Measurements from ENCODE around the gene GET3. TPM values are rescaled to one million over a fixed set of nuclear protein-coding genes. Genes with fewer than 3 reads are reported as not detected.

Gene GET3
- total and polyA plus RNA-seq, 2 of the 13 experiments (the other 11 are each of a cell fraction or from before 2014, with no cell fraction given) = 57.7 to 59.4 TPM

- TF ChIP-seq ZNF318 (CRISPR knock-in tag; IDR thresholded peaks at IDR 0.05) (0 out of 2 replicates have a peak, but pooled peaks have one; percentile 33), SMYD3 (CRISPR knock-in tag; IDR thresholded peaks at IDR 0.05) (peak; percentile 79; the same call in 1 of the 2 replicates), ZNF747 (CRISPR knock-in tag; IDR thresholded peaks at IDR 0.05; ENCODE audit: borderline replicate concordance) (peak; percentile 82; the same call in 1 of the 2 replicates), NFAT5 (CRISPR knock-in tag; IDR thresholded peaks at IDR 0.05) (no peak), ZNF431 (CRISPR knock-in tag; IDR thresholded peaks at IDR 0.05; ENCODE audit: borderline replicate concordance, low read depth) (0 out of 2 replicates have a peak, but pooled peaks have one; percentile 24), NFKB2 (CRISPR knock-in tag; IDR thresholded peaks at IDR 0.05; ENCODE audit: borderline replicate concordance) (peak; percentile 70; the same call in 1 of the 2 replicates), ZMAT5 (CRISPR knock-in tag; IDR thresholded peaks at IDR 0.05; ENCODE audit: borderline replicate concordance, low read depth) (no peak), ELK4 (CRISPR knock-in tag; IDR thresholded peaks at IDR 0.05; ENCODE audit: borderline replicate concordance) (peak; percentile 60; the same call in 1 of the 2 replicates), TBX2 (CRISPR knock-in tag; IDR thresholded peaks at IDR 0.05; ENCODE audit: borderline replicate concordance) (peak; percentile 61; the same call in 1 of the 2 replicates), ZNF367 (CRISPR knock-in tag; IDR thresholded peaks at IDR 0.05; ENCODE audit: borderline replicate concordance) (no peak), SCMH1 (CRISPR knock-in tag; IDR thresholded peaks at IDR 0.05; ENCODE audit: borderline replicate concordance) (no peak)
Measured at GRCh38 chr19:12696366-12697335, 40.6 kb upstream of the GET3 start, which contains the start of gene FBXW9 (continued).

All from HepG2 (cell line).